ENCODE data around the gene MGME1. TPM values are rescaled to one million over a fixed set of nuclear protein-coding genes. Genes with fewer than 3 reads are reported as not detected.

Gene MGME1
- total RNA-seq, 1 donor from 2014 or later = 32.7 TPM

GRCh38 chr20:18011951-18012645 is 43.3 kb downstream of the MGME1 start:
- DNase-seq (ENCODE audit: extremely low spot score, unreplicated experiment) = no peak
- Mint-ChIP-seq H3K4me3 (no peak overlapping the region), H3K27ac (no peak overlapping the region), H3K4me1 (ENCODE audit: unreplicated experiment) (peaks cover 11% of the 10 kb centered on the region), H3K9me3 (peaks cover 9% of the 10 kb centered on the region), H3K36me3 (peaks cover 6% of the 10 kb centered on the region), H3K27me3 (no peaks in the 10 kb centered on the region)
- TF ChIP-seq CTCF (conservative IDR thresholded peaks at IDR 0.05) = no peak

- H3K4me3 Mint-ChIP-seq = no peak overlapping the region
- H3K27me3 Mint-ChIP-seq = no peaks in the 10 kb centered on the region
- TF ChIP-seq CTCF (conservative IDR thresholded peaks at IDR 0.05) = no peak
- H3K27ac Mint-ChIP-seq = no peak overlapping the region
- H3K4me1 Mint-ChIP-seq (ENCODE audit: unreplicated experiment) = peaks cover 11% of the 10 kb centered on the region
- H3K9me3 Mint-ChIP-seq = peaks cover 9% of the 10 kb centered on the region
- peaks cover 6% of the 10 kb centered on the region for H3K36me3 Mint-ChIP-seq
- no peak for DNase-seq (ENCODE audit: extremely low spot score, unreplicated experiment)
Observed at GRCh38 chr20:18012901-18013300, 44.1 kb downstream of the MGME1 start.

- Mint-ChIP-seq H3K36me3 (peaks cover 9% of the 10 kb centered on the region), H3K9me3 (peaks cover 9% of the 10 kb centered on the region), H3K27me3 (no peaks in the 10 kb centered on the region), H3K4me3 (no peak overlapping the region), H3K4me1 (ENCODE audit: unreplicated experiment) (peaks cover 11% of the 10 kb centered on the region), H3K27ac (no peak overlapping the region)
- no peak for TF ChIP-seq CTCF (conservative IDR thresholded peaks at IDR 0.05)
- no peak for DNase-seq (ENCODE audit: extremely low spot score, unreplicated experiment)
Observed at GRCh38 chr20:18014411-18014810, 45.6 kb downstream of the MGME1 start.

- Mint-ChIP-seq H3K9me3 (no peaks in the 10 kb centered on the region), H3K27me3 (no peaks in the 10 kb centered on the region), H3K4me1 (ENCODE audit: unreplicated experiment) (peaks cover under 1% of the 10 kb centered on the region), H3K4me3 (no peak overlapping the region), H3K27ac (no peak overlapping the region), H3K36me3 (peaks cover 3% of the 10 kb centered on the region)
- TF ChIP-seq CTCF (conservative IDR thresholded peaks at IDR 0.05) = no peak
- DNase-seq (ENCODE audit: extremely low spot score, unreplicated experiment) = no peak
Observed at GRCh38 chr20:18016772-18017171, 48.0 kb downstream of the MGME1 start.

- Mint-ChIP-seq H3K36me3 (peaks cover 3% of the 10 kb centered on the region), H3K27me3 (no peaks in the 10 kb centered on the region), H3K4me3 (no peak overlapping the region), H3K27ac (no peak overlapping the region), H3K4me1 (ENCODE audit: unreplicated experiment) (no peaks in the 10 kb centered on the region), H3K9me3 (no peaks in the 10 kb centered on the region)
- no peak for DNase-seq (ENCODE audit: extremely low spot score, unreplicated experiment)
- no peak for TF ChIP-seq CTCF (conservative IDR thresholded peaks at IDR 0.05)
Observed at GRCh38 chr20:18018100-18018499, 49.3 kb downstream of the MGME1 start.
